GM20431 (cell line): ENCODE measurements around the gene EDEM2.
"Not testable (repeated sequence)": the region's sequence is repeated elsewhere in the genome, so short reads cannot be mapped to it uniquely, and the experiment has no call there.

Experiments used
- in situ Hi-C: fragments of 300-500 bp; cut with MseI, MboI; formaldehyde crosslinking; loops from one replicate; pipeline ENCODE4 v1.15.0; 2020; ENCODE audit warnings: low sequenced_read_pairs; ENCODE audit not compliant: unreplicated experiment

The EDEM2 gene

GRCh38 chr20:35146920-35147574 is at the start of gene EDEM2:
Gene EDEM2, minus strand, starts transcription at chr20:35147336. Its CDS starts 78 bp downstream, at chr20:35147258.
- in situ Hi-C loops = no loop called here

- in situ Hi-C loops = no loop called here
These were observed 49.2 kb upstream of the EDEM2 start for GRCh38 chr20:35196313-35196712.

- in situ Hi-C loops = not testable (repeated sequence)
These were observed 46.1 kb upstream of the EDEM2 start for GRCh38 chr20:35193031-35193791.

GRCh38 chr20:35192118-35192872 is 45.2 kb upstream of the EDEM2 start:
- in situ Hi-C loops = no loop called here

GRCh38 chr20:35191419-35192117 is 44.4 kb upstream of the EDEM2 start:
- in situ Hi-C loops = no loop called here

- in situ Hi-C loops = no loop called here
These were observed 43.4 kb upstream of the EDEM2 start for GRCh38 chr20:35190556-35190955.

- in situ Hi-C loops = not testable (repeated sequence)
These were observed 42.1 kb upstream of the EDEM2 start for GRCh38 chr20:35189223-35189622.

- in situ Hi-C loops = no loop called here
These were observed 40.6 kb upstream of the EDEM2 start for GRCh38 chr20:35187584-35188190.

GRCh38 chr20:35186691-35187289 is 39.7 kb upstream of the EDEM2 start:
- in situ Hi-C loops = not testable (repeated sequence)

- in situ Hi-C loops = no loop called here
These were observed 34.6 kb upstream of the EDEM2 start for GRCh38 chr20:35181731-35182130.

GRCh38 chr20:35180266-35180665 is 33.1 kb upstream of the EDEM2 start:
- in situ Hi-C loops = no loop called here

GRCh38 chr20:35179292-35180212 is 32.4 kb upstream of the EDEM2 start:
- in situ Hi-C loops = no loop called here

GRCh38 chr20:35176132-35176531 is 29.0 kb upstream of the EDEM2 start:
- in situ Hi-C loops = no loop called here

- in situ Hi-C loops = no loop called here
These were observed 27.5 kb upstream of the EDEM2 start for GRCh38 chr20:35174458-35175216.

- in situ Hi-C loops = no loop called here
These were observed 26.5 kb upstream of the EDEM2 start for GRCh38 chr20:35173576-35174192.

- in situ Hi-C loops = no loop called here
These were observed 25.3 kb upstream of the EDEM2 start for GRCh38 chr20:35172434-35172806.

- in situ Hi-C loops = no loop called here
These were observed 24.8 kb upstream of the EDEM2 start, which contains the start of gene PROCR for GRCh38 chr20:35171753-35172433. Gene PROCR, plus strand, starts transcription at chr20:35172072. Its CDS starts 83 bp downstream, at chr20:35172155.
